IPS-20b (cell line): ENCODE measurements around the gene TPRG1.

ENCODE experiments used
- H3K27ac ChIP-seq: one replicate; pipeline ENCODE4 v1.5.1; 2013; ENCODE audit warnings: low read length
- H3K27me3 ChIP-seq: 2 replicates; pipeline ENCODE4 v1.6.1; 2013; ENCODE audit warnings: mild to moderate bottlenecking, low read length, inconsistent platforms; ENCODE audit not compliant: insufficient read depth
- H3K36me3 ChIP-seq: 2 replicates; pipeline ENCODE4 v1.6.1; 2013; ENCODE audit warnings: low read depth, mild to moderate bottlenecking, inconsistent platforms, low read length, moderate library complexity; ENCODE audit not compliant: insufficient read depth
- H3K4me1 ChIP-seq: 2 replicates; pipeline ENCODE4 v1.6.1; 2013; ENCODE audit warnings: mild to moderate bottlenecking, control low read depth, inconsistent platforms, low read length, moderate library complexity; ENCODE audit not compliant: insufficient read depth
- H3K4me3 ChIP-seq: 2 replicates; pipeline ENCODE4 v1.5.1; 2013; ENCODE audit warnings: mild to moderate bottlenecking, low read length, inconsistent platforms
- H3K9ac ChIP-seq: 2 replicates; pipeline ENCODE4 v1.6.1; 2013; ENCODE audit warnings: low read depth, mild to moderate bottlenecking, inconsistent platforms, low read length, moderate library complexity
- H3K9me3 ChIP-seq: 2 replicates; pipeline ENCODE4 v1.6.1; 2013; ENCODE audit warnings: mild to moderate bottlenecking, low read depth, low read length, inconsistent platforms; ENCODE audit not compliant: insufficient read depth

The TPRG1 gene

GRCh38 chr3:189349772-189350171, 178.0 kb downstream of the TPRG1 start:
- Histone ChIP-seq H3K9me3 (no peaks in the 10 kb centered on the region), H3K4me1 (no peaks in the 10 kb centered on the region), H3K27ac (no peak overlapping the region), H3K4me3 (no peak overlapping the region), H3K36me3 (no peaks in the 10 kb centered on the region), H3K27me3 (no peaks in the 10 kb centered on the region), H3K9ac (no peak overlapping the region)

- H3K4me3 ChIP-seq: no peak overlapping the region
- H3K36me3 ChIP-seq: no peaks in the 10 kb centered on the region
- H3K9me3 ChIP-seq: no peaks in the 10 kb centered on the region
- H3K27ac ChIP-seq: no peak overlapping the region
- H3K4me1 ChIP-seq: peaks cover 7% of the 10 kb centered on the region; the same call in 1 of the 2 replicates
- no peak overlapping the region for H3K9ac ChIP-seq
- H3K27me3 ChIP-seq: no peaks in the 10 kb centered on the region
Observed at GRCh38 chr3:189353318-189353965, 181.7 kb downstream of the TPRG1 start.

- Histone ChIP-seq H3K4me3 (no peak overlapping the region), H3K4me1 (peaks cover 7% of the 10 kb centered on the region; the same call in 1 of the 2 replicates), H3K27ac (no peak overlapping the region), H3K9ac (no peak overlapping the region), H3K27me3 (no peaks in the 10 kb centered on the region), H3K36me3 (no peaks in the 10 kb centered on the region), H3K9me3 (no peaks in the 10 kb centered on the region)
Observed at GRCh38 chr3:189353988-189354889, 182.5 kb downstream of the TPRG1 start.

GRCh38 chr3:189355115-189355480, 183.3 kb downstream of the TPRG1 start:
- peak overlapping the region; percentile 13; the same call in 1 of the 2 replicates for H3K9ac ChIP-seq
- H3K9me3 ChIP-seq: no peaks in the 10 kb centered on the region
- H3K4me3 ChIP-seq: no peak overlapping the region
- H3K27me3 ChIP-seq: no peaks in the 10 kb centered on the region
- no peak overlapping the region for H3K27ac ChIP-seq
- peaks cover 7% of the 10 kb centered on the region; the same call in 1 of the 2 replicates for H3K4me1 ChIP-seq
- H3K36me3 ChIP-seq: no peaks in the 10 kb centered on the region

- Histone ChIP-seq H3K4me1 (peaks cover 7% of the 10 kb centered on the region; the same call in 1 of the 2 replicates), H3K9me3 (no peaks in the 10 kb centered on the region), H3K9ac (peak overlapping the region; percentile 13; the same call in 1 of the 2 replicates), H3K27me3 (no peaks in the 10 kb centered on the region), H3K27ac (no peak overlapping the region), H3K4me3 (no peak overlapping the region), H3K36me3 (no peaks in the 10 kb centered on the region)
Observed at GRCh38 chr3:189355481-189356201, 183.9 kb downstream of the TPRG1 start.

GRCh38 chr3:189360291-189360690, 188.5 kb downstream of the TPRG1 start:
- H3K9ac ChIP-seq: no peak overlapping the region
- H3K4me1 ChIP-seq: peaks cover 7% of the 10 kb centered on the region; the same call in 1 of the 2 replicates
- no peak overlapping the region for H3K4me3 ChIP-seq
- no peak overlapping the region for H3K27ac ChIP-seq
- H3K36me3 ChIP-seq: no peaks in the 10 kb centered on the region
- no peaks in the 10 kb centered on the region for H3K27me3 ChIP-seq
- H3K9me3 ChIP-seq: no peaks in the 10 kb centered on the region

- no peaks in the 10 kb centered on the region for H3K36me3 ChIP-seq
- no peaks in the 10 kb centered on the region for H3K9me3 ChIP-seq
- no peaks in the 10 kb centered on the region for H3K4me1 ChIP-seq
- no peak overlapping the region for H3K27ac ChIP-seq
- H3K27me3 ChIP-seq: no peaks in the 10 kb centered on the region
- no peak overlapping the region for H3K9ac ChIP-seq
- H3K4me3 ChIP-seq: no peak overlapping the region
Observed at GRCh38 chr3:189361103-189361835, 189.5 kb downstream of the TPRG1 start.

GRCh38 chr3:189363590-189364255, 192.0 kb downstream of the TPRG1 start:
- Histone ChIP-seq H3K4me1 (peaks cover 5% of the 10 kb centered on the region), H3K36me3 (no peaks in the 10 kb centered on the region), H3K4me3 (no peak overlapping the region), H3K9me3 (no peaks in the 10 kb centered on the region), H3K27me3 (no peaks in the 10 kb centered on the region), H3K9ac (no peak overlapping the region), H3K27ac (no peak overlapping the region)

GRCh38 chr3:189365609-189366564, 194.1 kb downstream of the TPRG1 start:
- no peaks in the 10 kb centered on the region for H3K9me3 ChIP-seq
- peaks cover 25% of the 10 kb centered on the region for H3K4me1 ChIP-seq
- H3K27ac ChIP-seq: no peak overlapping the region
- no peaks in the 10 kb centered on the region for H3K36me3 ChIP-seq
- no peak overlapping the region for H3K9ac ChIP-seq
- no peak overlapping the region for H3K4me3 ChIP-seq
- no peaks in the 10 kb centered on the region for H3K27me3 ChIP-seq

GRCh38 chr3:189368384-189368783, 196.6 kb downstream of the TPRG1 start:
- no peak overlapping the region for H3K9ac ChIP-seq
- H3K4me3 ChIP-seq: no peak overlapping the region
- H3K9me3 ChIP-seq: no peaks in the 10 kb centered on the region
- H3K36me3 ChIP-seq: no peaks in the 10 kb centered on the region
- H3K27me3 ChIP-seq: no peaks in the 10 kb centered on the region
- H3K4me1 ChIP-seq: peaks cover 26% of the 10 kb centered on the region
- no peak overlapping the region for H3K27ac ChIP-seq
